Keratinocyte (primary cell): ENCODE results near the gene IL17RD. TPM values are rescaled to one million over a fixed set of nuclear protein-coding genes. Genes with fewer than 3 reads are reported as not detected.
A peak's percentile ranks its signal among the peaks of the same experiment; 100 is the strongest.

Experiments used
- DNase-seq: peaks from one replicate; pipeline ENCODE4 v3.0.0-alpha.2; 2011; ENCODE audit warnings: low read depth, missing footprints, low spot score
- FAIRE-seq: peaks from 2 replicates; lab custom pipeline; 2011; peaks lifted over from hg19 to GRCh38; lab: Jason Lieb, UNC
- H2AFZ ChIP-seq: 2 replicates; pipeline ENCODE4 v1.6.0; 2012; ENCODE audit warnings: low read length, control low read depth, inconsistent platforms; ENCODE audit not compliant: control insufficient read depth
- H3K27ac ChIP-seq: 2 replicates; pipeline ENCODE4 v1.5.1; 2011; ENCODE audit warnings: low read length; ENCODE audit not compliant: control insufficient read depth, insufficient read depth
- H3K27me3 ChIP-seq: 3 replicates; pipeline ENCODE4 v1.6.0; 2011; ENCODE audit warnings: low read length; ENCODE audit not compliant: control insufficient read depth, insufficient read depth; ENCODE audit errors: extremely low read depth
- H3K36me3 ChIP-seq, 2 experiments: 2 replicates in 1 of 2; 3 replicates in 1 of 2; pipeline ENCODE4 v1.5.1; 2011; ENCODE audit warnings: low read length in 2 of 2, mild to moderate bottlenecking in 1 of 2; ENCODE audit not compliant: control insufficient read depth in 2 of 2, insufficient read depth in 2 of 2; ENCODE audit errors: extremely low read depth in 1 of 2
- H3K4me1 ChIP-seq: 3 replicates; pipeline ENCODE4 v1.5.1; 2011; ENCODE audit warnings: low read length; ENCODE audit not compliant: control insufficient read depth, insufficient read depth; ENCODE audit errors: extremely low read depth
- H3K4me2 ChIP-seq: 3 replicates; pipeline ENCODE4 v1.6.0; 2011; ENCODE audit warnings: low read depth, low read length; ENCODE audit not compliant: control insufficient read depth, insufficient read depth; ENCODE audit errors: extremely low read depth
- H3K4me3 ChIP-seq, 3 experiments: fragments of 200-600 bp in 1 of 3; sonication (generic) in 1 of 3; 2 replicates in 2 of 3; 3 replicates in 1 of 3; pipeline ENCODE4 v1.5.1; 2011 to 2016; ENCODE audit warnings: low read length in 3 of 3, mild to moderate bottlenecking in 3 of 3, control low read depth in 2 of 3, inconsistent platforms in 1 of 3, low read depth in 1 of 3, mixed read lengths in 1 of 3, mixed run types in 1 of 3, moderate library complexity in 1 of 3; ENCODE audit not compliant: control insufficient read depth in 2 of 3, insufficient read depth in 2 of 3; ENCODE audit errors: extremely low read depth in 1 of 3
- H3K79me2 ChIP-seq: 2 replicates; pipeline ENCODE4 v1.6.0; 2012; ENCODE audit warnings: low read length; ENCODE audit not compliant: control insufficient read depth, insufficient read depth
- H3K9ac ChIP-seq: 3 replicates; pipeline ENCODE4 v1.6.0; 2011; ENCODE audit warnings: low read length; ENCODE audit not compliant: control insufficient read depth, insufficient read depth; ENCODE audit errors: extremely low read depth
- H3K9me1 ChIP-seq: 3 replicates; pipeline ENCODE4 v1.6.0; 2011; ENCODE audit warnings: low read length; ENCODE audit not compliant: control insufficient read depth, insufficient read depth; ENCODE audit errors: extremely low read depth
- H3K9me3 ChIP-seq: 2 replicates; pipeline ENCODE4 v1.5.1; 2012; ENCODE audit warnings: low read depth, low read length; ENCODE audit not compliant: control insufficient read depth
- H4K20me1 ChIP-seq: 3 replicates; pipeline ENCODE4 v1.6.0; 2011; ENCODE audit warnings: low read length; ENCODE audit not compliant: control insufficient read depth, insufficient read depth; ENCODE audit errors: extremely low read depth
- EZH2 ChIP-seq: IDR thresholded peaks from one replicate; pipeline ENCODE4 v1.6.1; 2012; ENCODE audit warnings: inconsistent platforms, mild to moderate bottlenecking, low read length, moderate library complexity
- dilution Hi-C: fragments of 300-500 bp; cut with MboI; formaldehyde crosslinking; loops from one replicate; pipeline ENCODE4 v1.7.0; 2020; ENCODE audit warnings: low sequenced_read_pairs; ENCODE audit not compliant: extremely low pct_ligation_motif_present
- polyA plus RNA-seq, 5 experiments: library from polyadenylated mRNA; depleted of rRNA in 3 of 5; stranded (reverse) in 3 of 5; stranded (forward) in 1 of 5; unstranded in 1 of 5; fragments of >200 nt; gene quantifications; 1 replicate in 1 of 5; 2 replicates in 3 of 5; 3 replicates in 1 of 5; pipeline versions ENCODE4 v1.2.1 to v1.2.3, GENCODE V29; 2011 to 2012; ENCODE audit warnings: missing spikeins in 2 of 5, low read depth in 1 of 5, low replicate concordance in 1 of 5
- TF ChIP-seq, protein P1 (sequence below), 3 experiments: IDR thresholded peaks in 1 of 3; conservative IDR thresholded peaks in 1 of 3; optimal IDR thresholded peaks in 1 of 3; 2 replicates in 2 of 3; 3 replicates in 1 of 3; pipeline versions ENCODE3 to v1.5.1; 2011; ENCODE audit warnings: low read length in 3 of 3, mild to moderate bottlenecking in 3 of 3, moderate library complexity in 2 of 3, control low read depth in 1 of 3, inconsistent platforms in 1 of 3; ENCODE audit not compliant: insufficient read depth in 2 of 3; ENCODE audit errors: extremely low read depth in 1 of 3

The IL17RD gene
- polyA plus RNA-seq, 1 donor (not counting 4 experiments of a cell fraction or from before 2014, with no cell fraction given), result 1.4 TPM

DNA sequence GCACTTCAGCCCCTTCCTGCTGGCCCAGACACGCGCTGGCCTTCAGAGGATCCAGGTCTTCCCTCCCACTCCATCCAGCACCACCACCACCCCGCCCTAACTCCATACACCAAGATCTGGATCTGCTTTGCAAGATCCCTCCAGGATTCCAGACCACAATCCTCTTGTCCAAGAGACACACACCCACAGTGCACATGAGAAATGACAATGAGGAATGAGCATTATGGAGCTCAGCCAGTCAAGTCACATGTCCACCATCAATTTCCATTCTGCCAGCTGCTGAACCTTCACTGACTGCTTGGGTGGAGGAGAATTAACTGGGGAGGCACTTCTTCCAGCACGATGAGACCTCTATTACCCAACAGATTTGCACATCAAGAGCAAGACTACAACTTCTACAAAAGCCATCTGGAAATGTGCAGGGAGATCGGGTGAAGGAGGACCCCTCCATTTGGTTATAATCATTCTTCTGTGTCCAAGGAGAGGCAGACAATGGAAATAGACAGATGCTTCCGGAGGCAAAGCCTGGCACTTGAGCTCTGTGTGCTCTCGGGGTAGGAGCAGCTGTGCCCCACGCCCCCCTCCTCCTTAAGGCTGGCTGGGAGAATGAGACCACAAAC, 117.0 kb downstream of the IL17RD start:
- Histone ChIP-seq H2AFZ (no peak overlapping the region), H3K27ac (no peak overlapping the region), H3K9ac (no peak overlapping the region), H3K4me1 (peaks cover 14% of the 10 kb centered on the region), H3K9me3 (no peaks in the 10 kb centered on the region), H3K4me3 (no peak overlapping the region), H3K27me3 (no peaks in the 10 kb centered on the region), H3K9me1 (no peaks in the 10 kb centered on the region), H3K79me2 (no peaks in the 10 kb centered on the region), H3K4me2 (no peak overlapping the region), H4K20me1 (no peaks in the 10 kb centered on the region), H3K36me3 (no peaks in the 10 kb centered on the region)
- TF ChIP-seq, protein P1, sequence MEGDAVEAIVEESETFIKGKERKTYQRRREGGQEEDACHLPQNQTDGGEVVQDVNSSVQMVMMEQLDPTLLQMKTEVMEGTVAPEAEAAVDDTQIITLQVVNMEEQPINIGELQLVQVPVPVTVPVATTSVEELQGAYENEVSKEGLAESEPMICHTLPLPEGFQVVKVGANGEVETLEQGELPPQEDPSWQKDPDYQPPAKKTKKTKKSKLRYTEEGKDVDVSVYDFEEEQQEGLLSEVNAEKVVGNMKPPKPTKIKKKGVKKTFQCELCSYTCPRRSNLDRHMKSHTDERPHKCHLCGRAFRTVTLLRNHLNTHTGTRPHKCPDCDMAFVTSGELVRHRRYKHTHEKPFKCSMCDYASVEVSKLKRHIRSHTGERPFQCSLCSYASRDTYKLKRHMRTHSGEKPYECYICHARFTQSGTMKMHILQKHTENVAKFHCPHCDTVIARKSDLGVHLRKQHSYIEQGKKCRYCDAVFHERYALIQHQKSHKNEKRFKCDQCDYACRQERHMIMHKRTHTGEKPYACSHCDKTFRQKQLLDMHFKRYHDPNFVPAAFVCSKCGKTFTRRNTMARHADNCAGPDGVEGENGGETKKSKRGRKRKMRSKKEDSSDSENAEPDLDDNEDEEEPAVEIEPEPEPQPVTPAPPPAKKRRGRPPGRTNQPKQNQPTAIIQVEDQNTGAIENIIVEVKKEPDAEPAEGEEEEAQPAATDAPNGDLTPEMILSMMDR (optimal IDR thresholded peaks at IDR 0.05 in 1 of 3, IDR thresholded peaks at IDR 0.05 in 1 of 3, conservative IDR thresholded peaks at IDR 0.05 in 1 of 3; ENCODE audit: extremely low read depth in 1 of 3, insufficient read depth in 2 of 3, low read length in 3 of 3), result no peak
- TF ChIP-seq EZH2, result no peak
- DNase-seq (no peak), FAIRE-seq (peak; percentile 73)
- dilution Hi-C loops, result no loop called here

DNA sequence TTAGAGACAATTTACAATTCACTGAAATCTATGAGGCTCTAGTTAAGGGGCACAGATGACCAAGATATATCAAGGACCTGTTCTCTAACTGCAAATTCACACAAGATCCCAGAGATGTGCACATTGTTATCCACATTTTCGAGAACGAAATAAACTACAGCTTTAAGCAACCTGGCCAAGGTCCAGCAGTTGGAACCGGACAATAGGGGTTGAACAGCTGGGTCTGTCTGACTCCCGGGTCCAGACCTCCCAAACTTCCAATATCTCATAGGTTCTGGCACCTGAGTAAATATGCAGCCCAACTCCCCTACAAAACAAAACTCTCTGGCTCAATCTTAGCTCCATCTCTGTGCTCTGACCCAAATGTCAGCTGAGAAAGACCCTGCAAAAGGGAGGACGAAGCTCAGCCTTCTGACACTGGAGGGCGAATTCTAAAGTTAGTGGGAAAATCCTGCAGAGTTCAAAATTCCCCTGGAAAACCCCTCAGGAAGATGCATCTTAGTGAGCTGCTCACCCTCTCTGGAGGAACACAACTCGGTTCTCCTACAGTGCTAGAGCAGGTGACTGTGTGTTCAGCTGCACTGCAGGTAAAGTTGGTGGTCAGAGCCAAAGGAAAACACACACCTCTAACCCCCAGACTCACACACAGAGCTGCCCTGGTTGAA, 118.9 kb downstream of the IL17RD start:
- no peaks in the 10 kb centered on the region for H3K27me3 ChIP-seq
- DNase-seq (no peak), FAIRE-seq (no peak)
- H3K4me1 ChIP-seq, result peaks cover 14% of the 10 kb centered on the region
- H2AFZ ChIP-seq, result no peak overlapping the region
- no peaks in the 10 kb centered on the region for H3K9me3 ChIP-seq
- dilution Hi-C loops, result no loop called here
- no peak overlapping the region for H3K4me3 ChIP-seq
- H3K9me1 ChIP-seq, result no peaks in the 10 kb centered on the region
- H3K9ac ChIP-seq, result no peak overlapping the region
- H3K36me3 ChIP-seq, result no peaks in the 10 kb centered on the region
- H3K79me2 ChIP-seq, result no peaks in the 10 kb centered on the region
- TF ChIP-seq EZH2, result no peak
- TF ChIP-seq, protein P1 (optimal IDR thresholded peaks at IDR 0.05 in 1 of 3, IDR thresholded peaks at IDR 0.05 in 1 of 3, conservative IDR thresholded peaks at IDR 0.05 in 1 of 3; ENCODE audit: extremely low read depth in 1 of 3, insufficient read depth in 2 of 3, low read length in 3 of 3), result no peak
- no peak overlapping the region for H3K27ac ChIP-seq
- no peaks in the 10 kb centered on the region for H4K20me1 ChIP-seq
- no peak overlapping the region for H3K4me2 ChIP-seq
